ENCODE results near the gene MYEOV.

Gene MYEOV

DNA sequence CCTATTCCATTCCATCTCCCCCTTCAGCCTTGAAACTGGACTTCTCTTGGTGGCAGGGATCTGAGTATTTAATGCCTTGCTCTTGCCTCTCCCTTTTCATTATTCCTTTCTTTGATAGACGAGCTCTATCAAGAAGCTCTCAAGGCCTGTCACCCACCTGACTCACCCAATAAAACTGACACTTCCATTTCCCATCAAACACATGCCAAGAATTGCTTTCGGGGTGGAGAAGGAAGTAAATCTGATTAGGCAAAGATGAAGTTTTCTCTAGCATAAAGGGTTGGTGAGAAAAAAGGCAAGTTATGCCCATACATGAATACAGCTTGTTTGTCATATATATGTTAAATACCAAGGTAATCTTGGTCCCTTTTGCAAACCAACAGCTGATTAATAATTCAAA is 34.9 kb upstream of the MYEOV start:
- Mint-ChIP-seq H3K9me3 (peaks cover 9% of the 10 kb centered on the region), H3K36me3 (ENCODE audit: low read depth) (no peaks in the 10 kb centered on the region), H3K27ac (no peak overlapping the region), H3K4me3 (no peak overlapping the region), H3K4me1 (ENCODE audit: low read depth) (no peaks in the 10 kb centered on the region), H3K27me3 (peaks cover 25% of the 10 kb centered on the region)
- intact Hi-C loops (cut with micrococcal nuclease): no loop called here

- H3K27ac Mint-ChIP-seq: no peak overlapping the region
- H3K4me3 Mint-ChIP-seq: no peak overlapping the region
- intact Hi-C loops (cut with micrococcal nuclease): no loop called here
- peaks cover 9% of the 10 kb centered on the region for H3K9me3 Mint-ChIP-seq
- no peaks in the 10 kb centered on the region for H3K36me3 Mint-ChIP-seq (ENCODE audit: low read depth)
- peaks cover 25% of the 10 kb centered on the region for H3K27me3 Mint-ChIP-seq
- H3K4me1 Mint-ChIP-seq (ENCODE audit: low read depth): no peaks in the 10 kb centered on the region
Measured at GRCh38 chr11:69260622-69261021, 33.3 kb upstream of the MYEOV start.

GRCh38 chr11:69261116-69261515 is 32.8 kb upstream of the MYEOV start:
- peaks cover 21% of the 10 kb centered on the region for H3K27me3 Mint-ChIP-seq
- H3K9me3 Mint-ChIP-seq: peaks cover 9% of the 10 kb centered on the region
- H3K4me3 Mint-ChIP-seq: no peak overlapping the region
- no peaks in the 10 kb centered on the region for H3K36me3 Mint-ChIP-seq (ENCODE audit: low read depth)
- intact Hi-C loops (cut with micrococcal nuclease): no loop called here
- no peaks in the 10 kb centered on the region for H3K4me1 Mint-ChIP-seq (ENCODE audit: low read depth)
- H3K27ac Mint-ChIP-seq: no peak overlapping the region

GRCh38 chr11:69262918-69263735 is 30.8 kb upstream of the MYEOV start:
- peaks cover 9% of the 10 kb centered on the region for H3K9me3 Mint-ChIP-seq
- peaks cover 14% of the 10 kb centered on the region for H3K27me3 Mint-ChIP-seq
- no peaks in the 10 kb centered on the region for H3K4me1 Mint-ChIP-seq (ENCODE audit: low read depth)
- H3K36me3 Mint-ChIP-seq (ENCODE audit: low read depth): no peaks in the 10 kb centered on the region
- no peak overlapping the region for H3K4me3 Mint-ChIP-seq
- intact Hi-C loops (cut with micrococcal nuclease): no loop called here
- no peak overlapping the region for H3K27ac Mint-ChIP-seq

GRCh38 chr11:69263736-69264052 is 30.3 kb upstream of the MYEOV start:
- no peaks in the 10 kb centered on the region for H3K36me3 Mint-ChIP-seq (ENCODE audit: low read depth)
- no peak overlapping the region for H3K4me3 Mint-ChIP-seq
- no peak overlapping the region for H3K27ac Mint-ChIP-seq
- H3K4me1 Mint-ChIP-seq (ENCODE audit: low read depth): no peaks in the 10 kb centered on the region
- intact Hi-C loops (cut with micrococcal nuclease): no loop called here
- peaks cover 13% of the 10 kb centered on the region for H3K27me3 Mint-ChIP-seq
- peaks cover 9% of the 10 kb centered on the region for H3K9me3 Mint-ChIP-seq

DNA sequence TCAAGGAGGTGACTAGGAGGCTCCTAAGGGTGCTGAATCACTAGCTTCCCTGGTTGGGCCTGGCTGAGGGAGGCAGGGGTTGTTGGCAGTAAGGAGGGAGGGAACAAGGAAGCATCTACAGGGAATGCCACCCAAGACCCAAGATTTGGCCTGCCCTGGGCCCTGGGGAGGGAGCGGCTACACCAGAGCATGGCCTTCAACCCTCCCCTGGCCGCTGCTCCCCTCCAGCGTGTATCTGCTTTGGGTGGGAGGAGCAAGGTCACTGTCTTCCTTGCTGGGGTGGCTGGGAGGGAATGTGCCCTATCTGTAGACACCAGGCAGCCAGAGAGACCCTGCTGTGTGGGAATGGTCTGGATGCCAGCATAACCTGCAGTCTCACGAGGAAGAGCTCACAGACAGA is 29.5 kb upstream of the MYEOV start:
- Mint-ChIP-seq H3K27ac (no peak overlapping the region), H3K27me3 (peaks cover 11% of the 10 kb centered on the region), H3K4me1 (ENCODE audit: low read depth) (no peaks in the 10 kb centered on the region), H3K9me3 (peaks cover 9% of the 10 kb centered on the region), H3K4me3 (no peak overlapping the region), H3K36me3 (ENCODE audit: low read depth) (no peaks in the 10 kb centered on the region)
- intact Hi-C loops (cut with micrococcal nuclease): no loop called here

GRCh38 chr11:69265210-69265609 is 28.7 kb upstream of the MYEOV start:
- Mint-ChIP-seq H3K4me3 (no peak overlapping the region), H3K36me3 (ENCODE audit: low read depth) (no peaks in the 10 kb centered on the region), H3K27ac (no peak overlapping the region), H3K4me1 (ENCODE audit: low read depth) (no peaks in the 10 kb centered on the region), H3K27me3 (peaks cover 8% of the 10 kb centered on the region), H3K9me3 (peaks cover 9% of the 10 kb centered on the region)
- intact Hi-C loops (cut with micrococcal nuclease): no loop called here

GRCh38 chr11:69265911-69266510 is 27.9 kb upstream of the MYEOV start:
- H3K27ac Mint-ChIP-seq: no peak overlapping the region
- H3K9me3 Mint-ChIP-seq: peaks cover 9% of the 10 kb centered on the region
- no peaks in the 10 kb centered on the region for H3K4me1 Mint-ChIP-seq (ENCODE audit: low read depth)
- H3K4me3 Mint-ChIP-seq: no peak overlapping the region
- no peaks in the 10 kb centered on the region for H3K36me3 Mint-ChIP-seq (ENCODE audit: low read depth)
- intact Hi-C loops (cut with micrococcal nuclease): no loop called here
- peaks cover 7% of the 10 kb centered on the region for H3K27me3 Mint-ChIP-seq

GRCh38 chr11:69267395-69267805 is 26.6 kb upstream of the MYEOV start:
- peaks cover 4% of the 10 kb centered on the region for H3K27me3 Mint-ChIP-seq
- no peaks in the 10 kb centered on the region for H3K4me1 Mint-ChIP-seq (ENCODE audit: low read depth)
- H3K9me3 Mint-ChIP-seq: peaks cover 9% of the 10 kb centered on the region
- H3K36me3 Mint-ChIP-seq (ENCODE audit: low read depth): no peaks in the 10 kb centered on the region
- intact Hi-C loops (cut with micrococcal nuclease): no loop called here
- no peak overlapping the region for H3K27ac Mint-ChIP-seq
- H3K4me3 Mint-ChIP-seq: no peak overlapping the region

DNA sequence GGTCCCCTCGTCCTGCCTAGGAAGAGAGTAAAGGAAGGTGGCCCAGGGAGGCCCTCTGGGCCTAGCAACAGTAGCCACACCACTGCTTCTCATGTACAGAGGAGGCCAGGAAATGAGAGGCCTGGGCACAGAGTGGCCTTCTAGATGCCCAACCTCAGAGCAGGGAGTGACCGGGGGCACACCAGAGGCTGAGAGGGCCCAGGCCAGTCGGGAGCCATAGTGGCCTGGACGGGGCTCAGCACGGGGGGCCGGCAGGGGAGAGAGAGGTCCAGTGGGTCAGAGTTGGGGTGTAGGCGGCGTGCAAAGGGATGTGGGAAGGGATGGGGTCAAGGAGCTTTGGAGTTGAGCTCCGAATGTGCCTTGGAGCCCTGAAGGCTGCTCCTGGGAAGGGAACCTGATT is 25.0 kb upstream of the MYEOV start:
- Mint-ChIP-seq H3K4me3 (no peak overlapping the region), H3K27ac (no peak overlapping the region), H3K9me3 (no peaks in the 10 kb centered on the region), H3K27me3 (peaks cover 7% of the 10 kb centered on the region), H3K4me1 (ENCODE audit: low read depth) (no peaks in the 10 kb centered on the region), H3K36me3 (ENCODE audit: low read depth) (no peaks in the 10 kb centered on the region)
- intact Hi-C loops (cut with micrococcal nuclease): no loop called here

GRCh38 chr11:69269388-69269787 is 24.6 kb upstream of the MYEOV start:
- Mint-ChIP-seq H3K36me3 (ENCODE audit: low read depth) (no peaks in the 10 kb centered on the region), H3K27ac (no peak overlapping the region), H3K27me3 (peaks cover 9% of the 10 kb centered on the region), H3K9me3 (no peaks in the 10 kb centered on the region), H3K4me1 (ENCODE audit: low read depth) (no peaks in the 10 kb centered on the region), H3K4me3 (no peak overlapping the region)
- intact Hi-C loops (cut with micrococcal nuclease): no loop called here

DNA sequence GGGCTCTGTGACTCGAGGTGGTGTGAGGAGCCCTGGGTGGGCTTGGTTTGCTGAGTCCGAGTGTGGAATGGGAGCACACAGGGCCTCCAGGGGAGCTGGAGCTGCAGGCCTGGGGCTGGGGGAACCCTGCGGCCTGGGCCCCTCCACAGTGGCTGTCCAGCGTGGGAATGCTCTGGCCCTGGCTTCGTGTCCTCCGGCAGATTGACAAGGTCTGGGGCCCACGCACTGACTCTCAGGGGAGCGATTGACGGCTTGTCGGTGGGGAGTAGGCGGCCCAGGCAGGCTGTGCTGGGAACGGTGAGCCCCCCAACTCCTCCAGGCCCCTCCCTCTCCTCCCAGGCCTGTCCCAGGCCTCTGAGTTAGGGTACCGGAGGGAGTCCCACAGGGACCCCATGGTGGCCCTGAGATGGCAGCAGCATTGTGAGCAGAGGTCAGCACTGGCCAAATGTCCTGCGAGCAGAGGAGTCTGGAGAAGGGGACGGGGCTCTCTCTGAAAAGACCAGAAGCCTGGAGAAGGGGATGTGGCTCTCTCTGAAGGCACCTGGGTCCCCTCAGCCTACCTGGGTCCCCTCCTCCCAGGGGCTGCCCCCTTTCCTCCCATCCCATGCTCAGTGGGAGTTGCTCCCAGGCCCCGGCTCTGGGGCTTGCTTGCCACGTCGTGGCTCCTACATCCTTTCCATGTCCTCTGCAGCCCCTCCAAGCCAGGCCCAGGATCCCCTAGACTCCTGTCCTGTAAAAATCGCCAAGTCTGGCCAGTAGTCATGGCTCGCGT is 23.8 kb upstream of the MYEOV start:
- Mint-ChIP-seq H3K4me1 (ENCODE audit: low read depth) (no peaks in the 10 kb centered on the region), H3K36me3 (ENCODE audit: low read depth) (no peaks in the 10 kb centered on the region), H3K9me3 (no peaks in the 10 kb centered on the region), H3K4me3 (no peak overlapping the region), H3K27me3 (peaks cover 8% of the 10 kb centered on the region), H3K27ac (no peak overlapping the region)
- intact Hi-C loops (cut with micrococcal nuclease): no loop called here

DNA sequence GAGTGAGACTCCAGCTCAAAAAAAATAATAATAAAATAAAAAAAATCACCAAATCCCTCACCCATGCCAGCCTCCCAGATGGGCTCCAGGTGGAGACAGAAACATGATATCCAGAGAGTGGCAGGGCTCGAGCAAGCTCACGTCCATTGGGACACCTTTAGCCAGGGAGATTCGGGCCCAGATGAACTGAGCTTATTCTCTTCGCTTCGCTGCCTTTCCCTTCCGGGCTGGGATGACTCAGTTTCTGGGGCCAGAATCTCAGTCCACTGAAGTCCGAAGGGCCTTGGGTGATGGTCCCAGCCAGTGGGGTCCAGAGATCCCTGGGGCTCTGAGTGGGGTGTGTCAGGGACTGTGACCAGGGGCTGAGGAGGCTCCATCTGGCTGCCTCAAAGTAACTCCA is 23.0 kb upstream of the MYEOV start:
- H3K27me3 Mint-ChIP-seq: peaks cover 9% of the 10 kb centered on the region
- no peaks in the 10 kb centered on the region for H3K4me1 Mint-ChIP-seq (ENCODE audit: low read depth)
- H3K4me3 Mint-ChIP-seq: no peak overlapping the region
- H3K36me3 Mint-ChIP-seq (ENCODE audit: low read depth): no peaks in the 10 kb centered on the region
- intact Hi-C loops (cut with micrococcal nuclease): no loop called here
- no peak overlapping the region for H3K27ac Mint-ChIP-seq
- no peaks in the 10 kb centered on the region for H3K9me3 Mint-ChIP-seq

DNA sequence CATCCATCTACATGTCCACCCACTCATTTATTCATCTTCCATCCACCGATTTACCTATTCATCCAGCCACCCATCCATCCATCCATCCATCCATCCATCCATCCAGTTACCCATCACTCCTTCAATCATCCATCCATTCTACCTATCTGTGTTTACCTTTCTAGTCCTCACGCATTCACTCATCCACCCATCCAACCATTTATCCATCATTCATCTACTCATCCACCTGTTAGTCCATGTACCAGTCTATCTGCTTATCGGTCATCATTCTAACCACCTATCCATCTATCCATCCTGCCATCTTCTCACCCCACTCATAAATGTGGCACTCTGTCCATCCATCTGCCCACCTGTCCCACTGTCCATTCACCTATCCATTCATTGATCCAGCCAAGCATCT is 21.9 kb upstream of the MYEOV start:
- Mint-ChIP-seq H3K4me1 (ENCODE audit: low read depth) (no peaks in the 10 kb centered on the region), H3K27ac (no peak overlapping the region), H3K27me3 (peaks cover 9% of the 10 kb centered on the region), H3K9me3 (no peaks in the 10 kb centered on the region), H3K4me3 (no peak overlapping the region), H3K36me3 (ENCODE audit: low read depth) (no peaks in the 10 kb centered on the region)
- intact Hi-C loops (cut with micrococcal nuclease): no loop called here
